Activated CD8-positive, alpha-beta memory T cell treated with anti-CD3 and anti-CD28 coated beads for 36 hours (primary cell): Measurements from ENCODE around the gene ROCK2. TPM values are rescaled to one million over a fixed set of nuclear protein-coding genes. Genes with fewer than 3 reads are reported as not detected.

Experiments
- total RNA-seq, 2 experiments: library from RNA; stranded (reverse); gene quantifications; one replicate each; pipeline ENCODE4 v1.2.3, GENCODE V29; 2021

Gene ROCK2
- total RNA-seq, 2 experiments from 2014 or later: 20.7 to 20.8 TPM

Other genes starting within 250 kb of the ROCK2 start
- gene SLC66A3, start 189.2 kb downstream of the ROCK2 start, total RNA-seq: 10 to 100 TPM; 10.2 to 11.1 TPM
- gene E2F6, start 121.5 kb upstream of the ROCK2 start, total RNA-seq: 10 to 100 TPM; 15.6 to 15.7 TPM
- under 1 TPM; 0.30 to 0.86 TPM for gene GREB1, start 189.4 kb upstream of the ROCK2 start, total RNA-seq